ENCODE measurements around the gene MYPOP. TPM values are rescaled to one million over a fixed set of nuclear protein-coding genes. Genes with fewer than 3 reads are reported as not detected.

The MYPOP gene
- total and polyA plus RNA-seq, 10 of the 15 experiments (the other 5 are each of a cell fraction or from before 2014, with no cell fraction given) = 0.47 to 9.4 (median 1.4) TPM

GRCh38 chr19:45848922-45849321 is 53.5 kb downstream of the MYPOP start:
- Histone ChIP-seq H4K20me1 (ENCODE audit: control insufficient read depth, insufficient read depth) (no peaks in the 10 kb centered on the region), H3K4me1 (ENCODE audit: control insufficient read depth, insufficient read depth, low read length) (no peaks in the 10 kb centered on the region), H3K9me3 (replicated peaks; ENCODE audit: control insufficient read depth, insufficient read depth, low read length) (no peaks in the 10 kb centered on the region), H3K27me3 (replicated peaks in 1 of 2; ENCODE audit: control insufficient read depth in 2 of 2, insufficient read depth in 2 of 2, low read length in 1 of 2) (no peaks in the 10 kb centered on the region), H2AFZ (ENCODE audit: control insufficient read depth, low read depth, low read length) (no peak overlapping the region), H3K9ac (ENCODE audit: control insufficient read depth, insufficient read depth, low read length) (no peak overlapping the region), H3K79me2 (ENCODE audit: control insufficient read depth, insufficient read depth, low read length) (no peaks in the 10 kb centered on the region), H3K4me3 (no peak overlapping the region), H3K36me3 (ENCODE audit: control insufficient read depth in 2 of 2, insufficient read depth in 2 of 2, low read length in 1 of 2) (peaks cover 31 to 43% of the 10 kb centered on the region in 2 experiments), H3K4me2 (ENCODE audit: control insufficient read depth, insufficient read depth) (no peak overlapping the region), H3K27ac (ENCODE audit: control insufficient read depth, insufficient read depth) (no peak overlapping the region)
- ChIA-PET POLR2A (no interaction called here), RAD21 (ENCODE audit: unreplicated experiment) (no interaction called here), CTCF (interaction anchor here (1.0 to 1.5 kb wide), 2 partner anchors 16 to 32 kb away, joined by 3 read pairs; partner anchors contain the start of gene FOXA3), SMC1A (ENCODE audit: uncharacterized antibody, unreplicated experiment) (interaction anchor here (0.8 kb wide), 1 partner anchor 54 kb away, joined by 3 read pairs; no protein-coding TSS in a partner anchor)
- in situ Hi-C loops (cut with MboI) = no loop called here
- FAIRE-seq = no peak
- no peak for DNase-seq (ENCODE audit: low read depth, low spot score)
- peak; percentile 68 for ATAC-seq
- intact Hi-C loops (cut with micrococcal nuclease; ENCODE audit: unreplicated experiment) = no loop called here
- TF ChIP-seq CTCF (IDR thresholded peaks at IDR 0.05 in 2 of 3, conservative IDR thresholded peaks at IDR 0.05 in 1 of 3; ENCODE audit: control insufficient read depth in 2 of 3, extremely low read depth in 1 of 3, insufficient read depth in 1 of 3, low read depth in 3 of 3, low read length in 3 of 3) (peak; percentile 4 to 46 (median 41); a peak in 4 of 6 replicates), ELK1 (IDR thresholded peaks at IDR 0.05; ENCODE audit: low read depth, low read length) (no peak), CEBPB (IDR thresholded peaks at IDR 0.05; ENCODE audit: borderline replicate concordance in 1 of 2, low read depth in 2 of 2, low read length in 2 of 2) (no peak)
- no TSS peak for BruUV-seq (replicated peaks)
- WGBS (ENCODE audit: insufficient coverage, insufficient replicate concordance, low lambda C conversion rate, missing lambda C conversion rate) = 98% methylated on average over 4 of the region's 4 CpGs

Measured in GM12878 (cell line).